CD1c-positive myeloid dendritic cell (primary cell): Measurements from ENCODE around the gene CORT.

Experiments
- DNase-seq: peaks from one replicate; pipeline ENCODE4 v3.0.0-alpha.2; 2016; ENCODE audit errors: extremely low spot score

Gene CORT

GRCh38 chr1:10474613-10475507, 25.0 kb downstream of the CORT start, which contains the start of gene PEX14:
TSS of gene PEX14 (plus strand) at chr1:10474950. CDS start at chr1:10474967, 17 bp downstream.
- DNase-seq = peak; percentile 89

GRCh38 chr1:10475510-10475909, 25.7 kb downstream of the CORT start:
- no peak for DNase-seq

- no peak for DNase-seq
Observed at GRCh38 chr1:10479296-10479695, 29.5 kb downstream of the CORT start.

GRCh38 chr1:10480614-10481013, 30.8 kb downstream of the CORT start:
- DNase-seq = no peak

GRCh38 chr1:10484521-10484920, 34.7 kb downstream of the CORT start:
- DNase-seq = peak; percentile 81

- no peak for DNase-seq
Observed at GRCh38 chr1:10489291-10490055, 39.6 kb downstream of the CORT start.

- no peak for DNase-seq
Observed at GRCh38 chr1:10490286-10490970, 40.6 kb downstream of the CORT start.

GRCh38 chr1:10494418-10494753, 44.6 kb downstream of the CORT start:
- DNase-seq = no peak

GRCh38 chr1:10494754-10495474, 45.1 kb downstream of the CORT start:
- peak; percentile 80 for DNase-seq

GRCh38 chr1:10495475-10495817, 45.6 kb downstream of the CORT start:
- DNase-seq = no peak

- DNase-seq = no peak
Observed at GRCh38 chr1:10495952-10496351, 46.1 kb downstream of the CORT start.

- no peak for DNase-seq
Observed at GRCh38 chr1:10497109-10497508, 47.3 kb downstream of the CORT start.

- no peak for DNase-seq
Observed at GRCh38 chr1:10498231-10498630, 48.4 kb downstream of the CORT start.
